ENCODE data around the gene IMMP2L. TPM values are rescaled to one million over a fixed set of nuclear protein-coding genes. Genes with fewer than 3 reads are reported as not detected.

The IMMP2L gene
- total RNA-seq, 1 donor from 2014 or later: 20.0 TPM

DNA sequence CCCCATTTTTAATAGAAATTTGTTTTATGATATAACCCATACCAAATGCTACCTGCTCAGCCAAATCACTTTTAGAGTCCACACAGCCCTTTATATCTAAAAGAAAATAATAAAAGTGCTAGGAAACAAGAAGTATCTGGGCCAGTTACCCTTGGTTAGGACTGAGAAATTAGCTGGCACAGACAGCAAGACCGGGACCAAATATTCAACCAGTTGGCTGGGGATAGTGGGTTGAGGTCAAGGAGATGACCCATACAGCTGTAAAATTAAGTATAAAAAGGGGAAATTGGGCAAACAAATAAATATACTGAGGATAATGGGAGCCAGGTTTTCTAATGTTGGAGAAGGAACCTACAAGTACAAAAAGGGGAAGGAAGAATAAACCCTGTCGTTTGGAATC is 174.3 kb downstream of the IMMP2L start:
- intact Hi-C loops (cut with micrococcal nuclease): no loop called here
- H3K27ac Mint-ChIP-seq: no peak overlapping the region
- no peaks in the 10 kb centered on the region for H3K9me3 Mint-ChIP-seq
- no peaks in the 10 kb centered on the region for H3K36me3 Mint-ChIP-seq (ENCODE audit: low read depth)
- no peaks in the 10 kb centered on the region for H3K27me3 Mint-ChIP-seq (ENCODE audit: low read depth)
- no peaks in the 10 kb centered on the region for H3K4me1 Mint-ChIP-seq (ENCODE audit: low read depth)
- no peak for DNase-seq (ENCODE audit: low spot score)
- no peak overlapping the region for H3K4me3 Mint-ChIP-seq (ENCODE audit: low read depth)

DNA sequence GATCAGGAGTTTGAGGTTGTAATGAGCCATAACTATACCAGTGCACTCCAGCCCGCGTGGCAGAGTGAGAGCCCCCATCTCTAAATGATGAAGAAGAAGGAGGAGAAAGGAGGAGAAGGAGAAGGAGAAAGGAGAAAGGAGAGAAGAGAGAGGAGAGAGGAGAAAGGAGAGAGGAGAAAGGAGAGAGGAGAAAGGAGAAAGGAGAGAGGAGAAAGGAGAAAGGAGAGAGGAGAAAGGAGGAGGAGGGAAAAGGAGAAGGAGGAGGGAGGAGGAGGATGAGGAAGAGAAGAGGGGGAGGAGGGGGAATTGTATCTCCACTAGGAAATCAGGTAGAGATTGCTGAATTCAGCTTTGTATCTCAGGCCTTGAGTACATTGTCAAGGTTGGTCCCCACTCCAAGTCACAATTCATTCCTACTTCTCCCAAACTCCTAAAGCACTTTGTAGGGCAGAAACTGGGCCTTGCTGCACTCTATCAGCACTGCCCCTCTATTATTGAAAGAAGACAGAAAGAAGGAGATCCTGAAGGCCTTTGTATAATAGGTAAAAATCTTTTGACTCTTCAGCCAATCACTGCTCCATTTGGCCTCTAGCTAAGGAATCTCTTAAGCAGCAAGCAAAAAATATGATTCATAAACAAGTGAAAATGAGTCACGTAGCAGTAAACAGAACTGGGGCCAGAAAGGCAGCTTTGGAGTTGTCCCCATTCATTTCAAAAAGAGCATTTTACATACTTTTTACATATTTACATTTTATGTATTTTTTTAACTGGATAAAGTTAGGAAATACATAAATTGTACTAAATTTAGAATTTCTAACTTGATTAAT is 178.0 kb downstream of the IMMP2L start:
- Mint-ChIP-seq H3K9me3 (no peaks in the 10 kb centered on the region), H3K27me3 (ENCODE audit: low read depth) (no peaks in the 10 kb centered on the region), H3K4me3 (ENCODE audit: low read depth) (no peak overlapping the region), H3K27ac (no peak overlapping the region), H3K4me1 (ENCODE audit: low read depth) (no peaks in the 10 kb centered on the region), H3K36me3 (ENCODE audit: low read depth) (no peaks in the 10 kb centered on the region)
- intact Hi-C loops (cut with micrococcal nuclease): no loop called here
- no peak for DNase-seq (ENCODE audit: low spot score)

DNA sequence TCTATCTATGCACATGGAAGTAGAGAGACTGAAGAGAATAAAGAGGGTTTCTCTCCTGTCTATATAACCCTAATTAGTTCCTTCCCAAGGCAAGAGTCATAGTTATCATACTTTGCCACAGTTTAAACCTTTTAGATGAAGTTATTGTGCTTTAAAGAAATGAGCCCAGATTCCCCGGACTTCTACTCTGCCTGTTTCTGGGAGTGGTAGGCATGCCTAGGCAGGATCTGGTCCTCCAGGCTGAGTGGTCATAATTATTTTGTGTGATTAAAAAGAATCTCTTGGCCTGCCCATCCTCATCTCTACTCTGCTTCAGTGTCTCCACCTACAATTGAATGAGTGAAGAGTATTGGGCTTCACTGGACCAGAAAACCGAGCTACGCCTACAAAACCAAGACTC is 179.2 kb downstream of the IMMP2L start:
- Mint-ChIP-seq H3K4me1 (ENCODE audit: low read depth) (no peaks in the 10 kb centered on the region), H3K27ac (no peak overlapping the region), H3K4me3 (ENCODE audit: low read depth) (no peak overlapping the region), H3K27me3 (ENCODE audit: low read depth) (no peaks in the 10 kb centered on the region), H3K36me3 (ENCODE audit: low read depth) (no peaks in the 10 kb centered on the region), H3K9me3 (no peaks in the 10 kb centered on the region)
- DNase-seq (ENCODE audit: low spot score): no peak
- intact Hi-C loops (cut with micrococcal nuclease): no loop called here

DNA sequence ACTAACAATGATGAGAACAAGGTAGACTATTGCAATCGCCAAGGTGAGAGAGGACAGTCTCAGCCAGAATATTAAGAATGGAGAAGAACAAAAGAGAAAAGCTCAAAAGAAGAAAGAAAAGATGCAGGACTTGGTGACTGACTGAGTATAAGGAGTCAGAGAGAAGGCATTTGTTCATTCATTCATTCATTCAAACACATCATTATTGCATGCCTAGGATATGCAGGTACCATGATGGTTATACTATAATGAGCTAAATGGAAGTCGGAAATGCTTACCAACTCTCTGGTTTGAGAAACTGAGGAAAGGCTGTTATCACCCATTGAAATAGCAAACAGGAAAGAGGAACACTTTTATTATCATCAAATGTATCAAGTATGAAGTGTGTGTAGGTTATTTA is 180.7 kb downstream of the IMMP2L start:
- DNase-seq (ENCODE audit: low spot score): no peak
- Mint-ChIP-seq H3K27me3 (ENCODE audit: low read depth) (no peaks in the 10 kb centered on the region), H3K36me3 (ENCODE audit: low read depth) (no peaks in the 10 kb centered on the region), H3K4me1 (ENCODE audit: low read depth) (no peaks in the 10 kb centered on the region), H3K9me3 (no peaks in the 10 kb centered on the region), H3K27ac (no peak overlapping the region), H3K4me3 (ENCODE audit: low read depth) (no peak overlapping the region)
- intact Hi-C loops (cut with micrococcal nuclease): no loop called here

DNA sequence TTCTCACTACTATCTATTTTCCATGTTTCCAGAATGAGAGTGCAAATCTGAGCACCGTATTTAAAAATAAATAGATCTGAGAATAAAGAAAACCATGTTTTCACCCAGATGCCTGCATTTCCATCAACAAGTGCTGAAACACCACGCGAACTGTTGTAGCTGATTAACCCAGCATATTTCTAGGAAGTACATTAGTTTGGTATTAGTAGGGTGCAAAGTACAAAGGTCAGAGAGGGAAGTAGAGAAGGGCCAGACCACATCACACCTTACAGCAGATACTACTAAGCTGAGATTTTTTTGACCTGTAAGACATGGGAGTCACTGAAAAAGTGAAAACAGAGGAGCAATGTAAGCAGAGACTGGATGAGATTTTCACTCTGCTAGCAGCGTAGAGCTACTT is 181.3 kb downstream of the IMMP2L start:
- intact Hi-C loops (cut with micrococcal nuclease): no loop called here
- Mint-ChIP-seq H3K36me3 (ENCODE audit: low read depth) (no peaks in the 10 kb centered on the region), H3K27me3 (ENCODE audit: low read depth) (no peaks in the 10 kb centered on the region), H3K27ac (no peak overlapping the region), H3K4me3 (ENCODE audit: low read depth) (no peak overlapping the region), H3K9me3 (no peaks in the 10 kb centered on the region), H3K4me1 (ENCODE audit: low read depth) (no peaks in the 10 kb centered on the region)
- no peak for DNase-seq (ENCODE audit: low spot score)

DNA sequence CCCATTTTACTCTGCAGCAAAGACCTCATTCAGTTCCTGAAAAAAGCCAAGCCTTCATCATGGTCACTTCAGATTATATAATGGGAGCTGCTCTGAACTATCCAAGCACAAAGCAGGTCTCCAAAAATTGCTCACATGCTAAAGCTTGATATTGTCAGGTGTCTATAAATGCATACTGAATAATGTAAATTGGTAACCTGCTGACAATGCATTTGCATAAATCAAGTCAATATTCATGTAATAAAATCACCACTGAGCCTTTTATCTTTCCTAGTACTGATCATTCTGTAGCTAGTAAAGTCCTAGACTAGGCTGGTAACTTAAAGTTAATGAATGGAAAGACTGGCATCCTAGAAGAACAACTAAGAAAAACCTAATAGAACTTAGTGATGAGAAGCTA is 188.3 kb downstream of the IMMP2L start:
- DNase-seq (ENCODE audit: low spot score): no peak
- Mint-ChIP-seq H3K9me3 (no peaks in the 10 kb centered on the region), H3K27me3 (ENCODE audit: low read depth) (no peaks in the 10 kb centered on the region), H3K36me3 (ENCODE audit: low read depth) (no peaks in the 10 kb centered on the region), H3K4me3 (ENCODE audit: low read depth) (no peak overlapping the region), H3K4me1 (ENCODE audit: low read depth) (peaks cover 2% of the 10 kb centered on the region), H3K27ac (no peak overlapping the region)
- intact Hi-C loops (cut with micrococcal nuclease): no loop called here

- no peak for DNase-seq (ENCODE audit: low spot score)
- no peaks in the 10 kb centered on the region for H3K27me3 Mint-ChIP-seq (ENCODE audit: low read depth)
- intact Hi-C loops (cut with micrococcal nuclease): no loop called here
- no peak overlapping the region for H3K4me3 Mint-ChIP-seq (ENCODE audit: low read depth)
- peaks cover 2% of the 10 kb centered on the region for H3K4me1 Mint-ChIP-seq (ENCODE audit: low read depth)
- H3K36me3 Mint-ChIP-seq (ENCODE audit: low read depth): no peaks in the 10 kb centered on the region
- no peak overlapping the region for H3K27ac Mint-ChIP-seq
- H3K9me3 Mint-ChIP-seq: no peaks in the 10 kb centered on the region
These were observed 190.9 kb downstream of the IMMP2L start for GRCh38 chr7:111371437-111371836.

GRCh38 chr7:111370002-111370401 is 192.3 kb downstream of the IMMP2L start:
- no peak for DNase-seq (ENCODE audit: low spot score)
- Mint-ChIP-seq H3K27ac (no peak overlapping the region), H3K4me3 (ENCODE audit: low read depth) (no peak overlapping the region), H3K36me3 (ENCODE audit: low read depth) (no peaks in the 10 kb centered on the region), H3K9me3 (no peaks in the 10 kb centered on the region), H3K27me3 (ENCODE audit: low read depth) (no peaks in the 10 kb centered on the region), H3K4me1 (ENCODE audit: low read depth) (peaks cover 2% of the 10 kb centered on the region)
- intact Hi-C loops (cut with micrococcal nuclease): no loop called here

DNA sequence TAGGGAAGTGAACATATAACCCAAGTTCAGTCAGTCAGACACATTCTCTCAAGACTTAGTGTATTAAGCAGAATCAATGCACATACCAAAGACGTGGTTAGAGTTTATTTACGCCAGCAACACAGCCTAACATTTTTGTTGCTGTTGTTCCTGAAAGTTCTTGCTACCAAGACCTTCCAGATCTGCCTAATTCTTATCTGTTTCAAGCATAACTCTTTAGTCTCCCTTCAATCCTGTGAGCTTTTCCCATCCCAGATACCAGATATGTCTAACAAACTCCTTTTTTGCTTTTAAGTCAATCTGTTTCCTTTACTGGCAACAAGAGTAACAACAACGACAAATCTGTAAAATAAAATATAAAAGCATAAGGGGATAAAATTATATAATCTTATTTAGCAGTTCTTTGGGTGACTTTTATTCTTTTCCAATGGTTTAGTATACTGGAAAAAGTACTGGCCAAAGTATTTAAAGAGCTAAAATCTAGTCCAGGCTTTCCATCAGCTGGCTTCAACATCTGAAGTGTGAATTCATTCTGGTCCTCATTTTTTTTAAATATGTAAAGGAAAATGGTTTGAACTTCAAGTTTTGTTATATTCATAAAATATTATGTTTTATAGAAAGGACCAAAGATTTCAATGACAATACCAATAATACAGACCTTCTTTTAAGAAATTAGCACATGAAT is 193.8 kb downstream of the IMMP2L start:
- no peak overlapping the region for H3K4me3 Mint-ChIP-seq (ENCODE audit: low read depth)
- intact Hi-C loops (cut with micrococcal nuclease): no loop called here
- no peaks in the 10 kb centered on the region for H3K36me3 Mint-ChIP-seq (ENCODE audit: low read depth)
- peaks cover 2% of the 10 kb centered on the region for H3K4me1 Mint-ChIP-seq (ENCODE audit: low read depth)
- no peak overlapping the region for H3K27ac Mint-ChIP-seq
- no peaks in the 10 kb centered on the region for H3K9me3 Mint-ChIP-seq
- no peaks in the 10 kb centered on the region for H3K27me3 Mint-ChIP-seq (ENCODE audit: low read depth)
- DNase-seq (ENCODE audit: low spot score): no peak

GRCh38 chr7:111364413-111364812 is 197.9 kb downstream of the IMMP2L start:
- Mint-ChIP-seq H3K27ac (no peak overlapping the region), H3K4me3 (ENCODE audit: low read depth) (no peak overlapping the region), H3K9me3 (no peaks in the 10 kb centered on the region), H3K36me3 (ENCODE audit: low read depth) (no peaks in the 10 kb centered on the region), H3K4me1 (ENCODE audit: low read depth) (no peaks in the 10 kb centered on the region), H3K27me3 (ENCODE audit: low read depth) (no peaks in the 10 kb centered on the region)
- no peak for DNase-seq (ENCODE audit: low spot score)
- intact Hi-C loops (cut with micrococcal nuclease): no loop called here

DNA sequence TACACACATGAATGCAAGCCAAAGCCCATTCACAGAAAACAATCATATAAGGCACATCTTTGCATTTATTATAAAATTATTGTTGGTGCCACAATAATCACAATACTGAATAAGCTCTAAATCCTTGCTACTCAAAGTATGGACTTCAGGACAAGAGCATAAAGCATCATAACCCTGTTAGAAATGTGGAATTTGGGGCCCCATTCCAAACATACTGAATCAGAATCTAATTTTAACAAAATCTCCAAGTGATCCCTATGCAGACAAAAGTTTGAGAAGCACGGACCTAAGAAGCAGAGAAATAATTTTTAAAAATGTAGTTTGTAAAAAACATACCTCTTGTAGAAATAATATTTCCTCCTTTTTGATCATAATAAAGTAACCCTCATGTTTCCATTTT is 199.2 kb downstream of the IMMP2L start:
- no peaks in the 10 kb centered on the region for H3K9me3 Mint-ChIP-seq
- no peaks in the 10 kb centered on the region for H3K36me3 Mint-ChIP-seq (ENCODE audit: low read depth)
- no peak overlapping the region for H3K4me3 Mint-ChIP-seq (ENCODE audit: low read depth)
- H3K27ac Mint-ChIP-seq: no peak overlapping the region
- H3K4me1 Mint-ChIP-seq (ENCODE audit: low read depth): no peaks in the 10 kb centered on the region
- H3K27me3 Mint-ChIP-seq (ENCODE audit: low read depth): no peaks in the 10 kb centered on the region
- intact Hi-C loops (cut with micrococcal nuclease): no loop called here
- DNase-seq (ENCODE audit: low spot score): no peak

GRCh38 chr7:111362506-111363054 is 199.7 kb downstream of the IMMP2L start:
- H3K9me3 Mint-ChIP-seq: no peaks in the 10 kb centered on the region
- H3K4me3 Mint-ChIP-seq (ENCODE audit: low read depth): no peak overlapping the region
- no peaks in the 10 kb centered on the region for H3K27me3 Mint-ChIP-seq (ENCODE audit: low read depth)
- intact Hi-C loops (cut with micrococcal nuclease): no loop called here
- H3K36me3 Mint-ChIP-seq (ENCODE audit: low read depth): no peaks in the 10 kb centered on the region
- H3K4me1 Mint-ChIP-seq (ENCODE audit: low read depth): no peaks in the 10 kb centered on the region
- H3K27ac Mint-ChIP-seq: no peak overlapping the region
- no peak for DNase-seq (ENCODE audit: low spot score)

DNA sequence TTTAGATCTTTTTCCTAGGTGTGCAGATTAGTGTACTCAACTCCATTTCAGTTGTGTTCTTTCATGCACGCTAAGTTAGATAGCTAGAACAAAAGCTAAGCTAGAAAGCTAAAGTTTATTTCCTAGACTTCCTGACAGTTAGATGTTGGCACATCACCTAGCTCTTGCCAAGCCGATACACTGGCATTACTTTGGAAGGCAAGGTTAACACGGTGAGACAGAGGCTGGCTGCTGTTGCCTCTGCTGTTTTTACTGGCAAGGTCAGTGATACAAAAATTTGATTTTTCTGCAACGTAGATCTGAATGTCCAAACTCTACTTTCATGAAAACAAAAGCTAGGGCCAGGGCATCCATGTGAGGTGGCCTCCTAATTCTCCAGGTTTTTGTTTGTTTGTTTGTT is 203.4 kb downstream of the IMMP2L start:
- no peaks in the 10 kb centered on the region for H3K27me3 Mint-ChIP-seq (ENCODE audit: low read depth)
- intact Hi-C loops (cut with micrococcal nuclease): no loop called here
- DNase-seq (ENCODE audit: low spot score): no peak
- H3K9me3 Mint-ChIP-seq: no peaks in the 10 kb centered on the region
- H3K27ac Mint-ChIP-seq: no peak overlapping the region
- H3K4me3 Mint-ChIP-seq (ENCODE audit: low read depth): no peak overlapping the region
- H3K36me3 Mint-ChIP-seq (ENCODE audit: low read depth): no peaks in the 10 kb centered on the region
- H3K4me1 Mint-ChIP-seq (ENCODE audit: low read depth): no peaks in the 10 kb centered on the region

Data from activated T-helper 2 cell treated with anti-CD3 and anti-CD28 coated beads, Interferon-gamma antibody, Interleukin-2, Interleukin-4, amounts not matched to agents 10 μg/mL and 5 μg/mL and 100 μg/mL, durations not matched to agents 14 hours and 24 hours and 36 hours (primary cell).